ENCODE measurements around the gene MBD5.

Gene MBD5

GRCh38 chr2:148130581-148130980 lies 109.7 kb downstream of the MBD5 start:
- DNase-seq = no peak

- no peak for DNase-seq
Observed at GRCh38 chr2:148132412-148132811, 111.5 kb downstream of the MBD5 start.

GRCh38 chr2:148135705-148136104 lies 114.8 kb downstream of the MBD5 start:
- DNase-seq = no peak

GRCh38 chr2:148136441-148136840 lies 115.5 kb downstream of the MBD5 start:
- no peak for DNase-seq

- no peak for DNase-seq
Observed at GRCh38 chr2:148161909-148162435, 141.1 kb downstream of the MBD5 start.

GRCh38 chr2:148162871-148163270 lies 142.0 kb downstream of the MBD5 start:
- no peak for DNase-seq

- no peak for DNase-seq
Observed at GRCh38 chr2:148165975-148166374, 145.1 kb downstream of the MBD5 start.

GRCh38 chr2:148167241-148167766 lies 146.4 kb downstream of the MBD5 start:
- no peak for DNase-seq

GRCh38 chr2:148167855-148168254 lies 147.0 kb downstream of the MBD5 start:
- no peak for DNase-seq

- no peak for DNase-seq
Observed at GRCh38 chr2:148172131-148172753, 151.4 kb downstream of the MBD5 start.

- DNase-seq = no peak
Observed at GRCh38 chr2:148173168-148173567, 152.3 kb downstream of the MBD5 start.

- DNase-seq = no peak
Observed at GRCh38 chr2:148177559-148177958, 156.7 kb downstream of the MBD5 start.

- no peak for DNase-seq
Observed at GRCh38 chr2:148179724-148180123, 158.8 kb downstream of the MBD5 start.

GRCh38 chr2:148184976-148185375 lies 164.1 kb downstream of the MBD5 start:
- no peak for DNase-seq

- DNase-seq = no peak
Observed at GRCh38 chr2:148194882-148195281, 174.0 kb downstream of the MBD5 start.

- DNase-seq = no peak
Observed at GRCh38 chr2:148201075-148202004, 180.4 kb downstream of the MBD5 start.

GRCh38 chr2:148202237-148202636 lies 181.3 kb downstream of the MBD5 start:
- no peak for DNase-seq

GRCh38 chr2:148207111-148207510 lies 186.2 kb downstream of the MBD5 start:
- no peak for DNase-seq

GRCh38 chr2:148209603-148210002 lies 188.7 kb downstream of the MBD5 start:
- no peak for DNase-seq

- DNase-seq = no peak
Observed at GRCh38 chr2:148218326-148219075, 197.6 kb downstream of the MBD5 start.

GRCh38 chr2:148221166-148221565 lies 200.3 kb downstream of the MBD5 start:
- DNase-seq = no peak

GRCh38 chr2:148221926-148222325 lies 201.0 kb downstream of the MBD5 start:
- DNase-seq = no peak

- DNase-seq = no peak
Observed at GRCh38 chr2:148231858-148232257, 211.0 kb downstream of the MBD5 start.
